ENCODE results near the gene B4GALT6.

- TF ChIP-seq CTCF (IDR thresholded peaks at IDR 0.05) (no peak), EZH2 (IDR thresholded peaks at IDR 0.05) (no peak)
Measured at GRCh38 chr18:31591113-31591512, 93.3 kb downstream of the B4GALT6 start.
